Testis (tissue), 2 donors: ENCODE results near the gene HLA-DPB1.

Source experiments
- POLR2A ChIP-seq: fragments of 450-650 bp; IDR thresholded peaks from one replicate; pipeline ENCODE4 v1.6.1; 2017; ENCODE audit warnings: antibody characterized with exemption, mild to moderate bottlenecking, moderate library complexity
- TF ChIP-seq, protein P1 (sequence below), 3 experiments: fragments of 450-650 bp in 2 of 3; fragments of 200-600 bp in 1 of 3; sonication (generic) in 1 of 3; IDR thresholded peaks; one replicate each; pipeline ENCODE4 v1.5.1; 2016 to 2019; ENCODE audit warnings: antibody characterized with exemption in 3 of 3, mild to moderate bottlenecking in 2 of 3, moderate library complexity in 1 of 3

DNA sequence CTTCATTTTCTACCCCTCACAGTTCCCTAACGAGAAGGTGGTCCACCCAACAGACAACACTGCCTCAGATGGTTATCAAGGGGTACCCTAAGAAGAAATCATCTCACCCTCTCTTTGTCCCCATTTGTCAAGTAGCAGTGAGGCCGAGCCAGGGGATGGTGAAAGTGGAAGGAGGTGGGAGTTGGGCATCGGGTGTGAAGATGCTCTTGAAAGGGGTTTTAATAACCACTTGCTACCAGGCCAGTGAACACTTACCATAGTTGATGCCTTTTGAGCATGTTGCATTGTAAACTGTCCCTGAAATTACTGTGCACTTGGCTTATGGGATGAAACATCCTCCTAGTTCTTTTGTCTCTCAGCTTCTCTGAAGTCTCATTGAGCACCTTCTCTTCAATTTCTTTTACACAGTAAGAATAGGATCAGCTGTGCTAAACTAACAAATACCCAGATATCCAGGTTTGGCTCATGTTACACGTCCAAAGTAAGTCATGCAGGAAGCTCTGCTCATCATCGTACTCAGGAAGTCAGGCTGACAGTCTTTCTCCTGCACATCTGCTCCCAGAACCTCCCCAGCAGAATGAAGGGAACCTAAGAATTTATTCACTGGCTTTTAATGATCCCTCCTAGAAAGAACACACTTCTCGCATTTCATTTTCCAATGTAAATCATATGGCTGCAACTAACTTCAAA, 13.3 kb downstream of the HLA-DPB1 start:
- TF ChIP-seq, protein P1, sequence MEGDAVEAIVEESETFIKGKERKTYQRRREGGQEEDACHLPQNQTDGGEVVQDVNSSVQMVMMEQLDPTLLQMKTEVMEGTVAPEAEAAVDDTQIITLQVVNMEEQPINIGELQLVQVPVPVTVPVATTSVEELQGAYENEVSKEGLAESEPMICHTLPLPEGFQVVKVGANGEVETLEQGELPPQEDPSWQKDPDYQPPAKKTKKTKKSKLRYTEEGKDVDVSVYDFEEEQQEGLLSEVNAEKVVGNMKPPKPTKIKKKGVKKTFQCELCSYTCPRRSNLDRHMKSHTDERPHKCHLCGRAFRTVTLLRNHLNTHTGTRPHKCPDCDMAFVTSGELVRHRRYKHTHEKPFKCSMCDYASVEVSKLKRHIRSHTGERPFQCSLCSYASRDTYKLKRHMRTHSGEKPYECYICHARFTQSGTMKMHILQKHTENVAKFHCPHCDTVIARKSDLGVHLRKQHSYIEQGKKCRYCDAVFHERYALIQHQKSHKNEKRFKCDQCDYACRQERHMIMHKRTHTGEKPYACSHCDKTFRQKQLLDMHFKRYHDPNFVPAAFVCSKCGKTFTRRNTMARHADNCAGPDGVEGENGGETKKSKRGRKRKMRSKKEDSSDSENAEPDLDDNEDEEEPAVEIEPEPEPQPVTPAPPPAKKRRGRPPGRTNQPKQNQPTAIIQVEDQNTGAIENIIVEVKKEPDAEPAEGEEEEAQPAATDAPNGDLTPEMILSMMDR (IDR thresholded peaks at IDR 0.05), result no peak
- no peak for TF ChIP-seq POLR2A
